K562 (cell line): ENCODE data around the gene FAM20C. TPM values are rescaled to one million over a fixed set of nuclear protein-coding genes. Genes with fewer than 3 reads are reported as not detected.
A peak's percentile ranks its signal among the peaks of the same experiment; 100 is the strongest.

ENCODE experiments used
- ATAC-seq: fragments of 200-7000 bp; cut with Tn5 transposase; 3 replicates; pipeline ENCODE4 v1.9.1; 2020; ENCODE audit warnings: moderate library complexity
- BruUV-seq: library from RNA; stranded (reverse); fragments of 400-500 nt; replicated peaks from 2 replicates; lab custom pipeline; 2021; lab: Mats Ljungman, UMichigan
- CTCF ChIA-PET: fragments of 300-600 bp; formaldehyde crosslinking; extraction: SDS; loops from one replicate; lab custom pipeline; 2021; ENCODE audit warnings: low intra/inter-chr PET ratio; lab: Yijun Ruan, JAX
- POLR2A ChIA-PET: fragments of 300-600, 350-650 bp; sonication (Branson Sonifier 250); formaldehyde crosslinking; extraction: SDS; loops from one replicate; lab custom pipeline; 2021; ENCODE audit warnings: antibody characterized with exemption, inconsistent platforms; lab: Yijun Ruan, JAX
- DNase-seq, 4 experiments: peaks; one replicate each; pipeline versions ENCODE4 v3.0.0 to v3.0.0-alpha.2; 2011 to 2018; ENCODE audit warnings: low spot score in 3 of 4, mixed read lengths in 3 of 4; ENCODE audit errors: extremely low read depth in 1 of 4
- FAIRE-seq: peaks from 2 replicates; lab custom pipeline; 2011; peaks lifted over from hg19 to GRCh38; lab: Jason Lieb, UNC
- H2AFZ ChIP-seq: 2 replicates; pipeline ENCODE4 v1.6.0; 2011; ENCODE audit warnings: low read depth, low read length, control low read depth, inconsistent platforms
- H3K27ac ChIP-seq: fragments of 200-600 bp; 3 replicates; pipeline ENCODE4 v1.8.0; 2011; ENCODE audit warnings: low read depth, mild to moderate bottlenecking, control low read depth, inconsistent platforms, low read length, moderate library complexity, mixed read lengths; ENCODE audit errors: extremely low read depth
- H3K27me3 ChIP-seq, 2 experiments: fragments of 300-600 bp in 1 of 2; 2 replicates in 1 of 2; 3 replicates in 1 of 2; pipeline versions ENCODE4 v1.6.0 to v1.8.0; 2011; ENCODE audit warnings: inconsistent platforms in 2 of 2, low read length in 2 of 2, mild to moderate bottlenecking in 1 of 2, mixed read lengths in 1 of 2, moderate library complexity in 1 of 2; ENCODE audit not compliant: control insufficient read depth in 2 of 2, insufficient read depth in 2 of 2
- H3K36me3 ChIP-seq: fragments of 300-600 bp; 3 replicates; pipeline ENCODE4 v1.8.0; 2011; ENCODE audit warnings: mild to moderate bottlenecking, low read length, inconsistent platforms; ENCODE audit not compliant: control insufficient read depth, insufficient read depth
- H3K4me1 ChIP-seq, 2 experiments: fragments of 200-600 bp in 1 of 2; replicated peaks in 1 of 2; 2 replicates in 1 of 2; 3 replicates in 1 of 2; pipeline versions ENCODE4 v1.5.1 to v1.8.0; 2011; ENCODE audit warnings: inconsistent platforms in 2 of 2, low read length in 2 of 2, mild to moderate bottlenecking in 1 of 2, mixed read lengths in 1 of 2, moderate library complexity in 1 of 2; ENCODE audit not compliant: control insufficient read depth in 2 of 2, insufficient read depth in 2 of 2
- H3K4me2 ChIP-seq: 2 replicates; pipeline ENCODE4 v1.6.1; 2011; ENCODE audit warnings: low read length, control low read depth, inconsistent platforms, mixed read lengths; ENCODE audit not compliant: insufficient read depth
- H3K4me3 ChIP-seq: fragments of 200-600 bp; sonication (generic), shearing (Covaris generic); 2 replicates; pipeline ENCODE4 v1.5.1; 2016; ENCODE audit warnings: control low read depth, inconsistent platforms
- H3K79me2 ChIP-seq: fragments of 200-600 bp; 3 replicates; pipeline ENCODE4 v1.8.0; 2011; ENCODE audit warnings: low read length, inconsistent platforms; ENCODE audit not compliant: control insufficient read depth, insufficient read depth
- H3K9ac ChIP-seq, 2 experiments: 2 replicates each; pipeline versions ENCODE4 v1.6.0 to v1.6.1; 2011; ENCODE audit warnings: low read depth in 2 of 2, low read length in 2 of 2, control low read depth in 1 of 2, inconsistent platforms in 1 of 2, mild to moderate bottlenecking in 1 of 2, mixed read lengths in 1 of 2; ENCODE audit not compliant: insufficient read depth in 1 of 2
- H3K9me1 ChIP-seq: one replicate; pipeline ENCODE4 v1.6.0; 2011; ENCODE audit warnings: inconsistent platforms, mild to moderate bottlenecking, low read length, moderate library complexity; ENCODE audit not compliant: control insufficient read depth, insufficient read depth
- H3K9me3 ChIP-seq: replicated peaks from 2 replicates; pipeline ENCODE4 v1.5.1; 2011; ENCODE audit warnings: low read depth, low read length, inconsistent platforms; ENCODE audit not compliant: control insufficient read depth, insufficient read depth
- H4K20me1 ChIP-seq: replicated peaks from 2 replicates; pipeline ENCODE4 v1.6.1; 2011; ENCODE audit warnings: low read length, inconsistent platforms, mixed read lengths; ENCODE audit not compliant: control insufficient read depth, insufficient read depth
- GATA2 ChIP-seq: sonication (generic); formaldehyde crosslinking; IDR thresholded peaks from 2 replicates; pipeline ENCODE4 v1.4.0; 2020; ENCODE audit warnings: mild to moderate bottlenecking, missing genetic modification reagents
- XRCC5 ChIP-seq: fragments of 200-400 bp; formaldehyde crosslinking; IDR thresholded peaks from 2 replicates; pipeline ENCODE4 v1.6.1; 2017; ENCODE audit warnings: low read depth, mild to moderate bottlenecking, low read length
- WGBS: fragments of 100-300 bp; shearing (Covaris generic); methylation state at CpG from one replicate; pipeline ENCODE4 v1.1.6; 2016; ENCODE audit warnings: low coverage, mixed read lengths; ENCODE audit not compliant: insufficient coverage; ENCODE audit errors: missing lambda C conversion rate; 5-methylcytosine and 5-hydroxymethylcytosine counted together
- in situ Hi-C: fragments of 300-500 bp; cut with MboI; formaldehyde crosslinking; loops from 4 replicates; pipeline ENCODE4 v1.15.0; 2018; ENCODE audit warnings: inconsistent platforms, mixed read lengths
- intact Hi-C: fragments of 100-400 bp; cut with micrococcal nuclease; formaldehyde crosslinking; loops from 2 replicates; pipeline ENCODE4 v1.14.2; 2022
- polyA plus RNA-seq, 8 experiments: library from polyadenylated mRNA; depleted of rRNA in 4 of 8; stranded (reverse) in 5 of 8; unstranded in 3 of 8; fragments of >200 nt; fragmentation: Nextera tagmentation in 2 of 8; fragmentation: Illumina TruSeq in 1 of 8; extraction: Ambion mirVana in 2 of 8; extraction: Trizol in 1 of 8; gene quantifications; 2 replicates each; pipeline versions ENCODE4 v1.2.1 to v1.2.3, GENCODE V29; 2011 to 2014; ENCODE audit warnings: inconsistent platforms in 1 of 8, missing spikeins in 1 of 8
- total RNA-seq, 7 experiments: library from RNA; depleted of rRNA in 6 of 7; stranded (reverse); fragments of >200 nt in 6 of 7; fragmentation: Illumina TruSeq in 2 of 7; extraction: Trizol in 2 of 7; gene quantifications; 2 replicates each; pipeline versions ENCODE4 v1.2.1 to v1.2.3, GENCODE V29; 2011 to 2021; ENCODE audit warnings: low replicate concordance in 1 of 7

FAM20C gene
- total and polyA plus RNA-seq, 9 of the 15 experiments (the other 6 are each of a cell fraction or from before 2014, with no cell fraction given) = 0.09 TPM; not detected in 8

- intact Hi-C loops = no loop called here
- no peak overlapping the region; the same call in 2 of the 3 replicates for H3K27ac ChIP-seq
- H3K4me3 ChIP-seq = no peak overlapping the region
- in situ Hi-C loops = no loop called here
- H3K9ac ChIP-seq = no peak overlapping the region
- H3K4me2 ChIP-seq = no peak overlapping the region
- FAIRE-seq (peak; percentile 15), DNase-seq (no peak), ATAC-seq (no peak)
- ChIA-PET POLR2A (interaction anchor here (0.6 to 1.5 kb wide), 7 partner anchors 8 to 792 kb away, joined by 3 to 5 read pairs (median 3); no protein-coding TSS in a partner anchor), CTCF (interaction anchor here (0.6 kb wide), 1 partner anchor 241 kb away, joined by 3 read pairs; no protein-coding TSS in a partner anchor)
- H3K9me3 ChIP-seq = no peaks in the 10 kb centered on the region
- peaks cover 27% of the 10 kb centered on the region; the same call in 1 of the 2 replicates for H4K20me1 ChIP-seq
- WGBS = 3% methylated on average over 22 of the region's 25 CpGs
- TF ChIP-seq XRCC5 (no peak), GATA2 (CRISPR knock-in tag) (no peak)
- no TSS peak for BruUV-seq
- H3K27me3 ChIP-seq = peaks cover 67 to 92% of the 10 kb centered on the region in 2 experiments
- peaks cover 0 to 7% of the 10 kb centered on the region in 2 experiments; a peak in 1 of 5 replicates for H3K4me1 ChIP-seq
- H3K79me2 ChIP-seq = no peaks in the 10 kb centered on the region
- no peak overlapping the region for H2AFZ ChIP-seq
- H3K36me3 ChIP-seq = no peaks in the 10 kb centered on the region
- peaks cover 6% of the 10 kb centered on the region for H3K9me1 ChIP-seq
Observed at GRCh38 chr7:167090-167855, 25.1 kb upstream of the FAM20C start.
